Neural progenitor cell (in vitro differentiated cells): ENCODE results near the gene RAB3D.

Experiments used
- EZH2 ChIP-seq: fragments of 200-600 bp; sonication (generic); IDR thresholded peaks from 2 replicates; pipeline ENCODE4 v1.6.1; 2017; ENCODE audit warnings: antibody characterized with exemption, mild to moderate bottlenecking, moderate library complexity
- EZH2phosphoT487 ChIP-seq: fragments of 200-600 bp; sonication (generic); IDR thresholded peaks from 2 replicates; pipeline ENCODE4 v1.6.1; 2017; ENCODE audit warnings: antibody characterized with exemption
- TF ChIP-seq, protein P1 (sequence below): fragments of 200-600 bp; sonication (generic); IDR thresholded peaks from 2 replicates; pipeline ENCODE4 v1.5.1; 2017; ENCODE audit warnings: antibody characterized with exemption, mild to moderate bottlenecking

DNA sequence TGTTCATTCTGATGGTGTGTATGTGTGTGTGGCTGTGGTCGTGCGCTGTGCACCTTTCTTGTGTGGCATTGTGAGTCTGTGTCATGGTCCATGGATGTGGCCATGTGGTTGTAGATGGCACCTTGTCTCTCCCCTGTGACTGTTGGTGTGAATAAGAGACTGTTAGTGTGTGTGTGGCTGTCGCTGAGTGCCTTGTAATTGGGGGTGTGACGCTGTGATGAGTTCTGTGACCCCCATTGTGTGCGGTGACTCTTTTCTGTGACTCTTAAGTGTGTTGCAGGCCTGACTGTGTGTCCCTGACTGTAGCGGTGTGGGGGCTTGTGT is 16.6 kb upstream of the RAB3D start:
- TF ChIP-seq, protein P1, sequence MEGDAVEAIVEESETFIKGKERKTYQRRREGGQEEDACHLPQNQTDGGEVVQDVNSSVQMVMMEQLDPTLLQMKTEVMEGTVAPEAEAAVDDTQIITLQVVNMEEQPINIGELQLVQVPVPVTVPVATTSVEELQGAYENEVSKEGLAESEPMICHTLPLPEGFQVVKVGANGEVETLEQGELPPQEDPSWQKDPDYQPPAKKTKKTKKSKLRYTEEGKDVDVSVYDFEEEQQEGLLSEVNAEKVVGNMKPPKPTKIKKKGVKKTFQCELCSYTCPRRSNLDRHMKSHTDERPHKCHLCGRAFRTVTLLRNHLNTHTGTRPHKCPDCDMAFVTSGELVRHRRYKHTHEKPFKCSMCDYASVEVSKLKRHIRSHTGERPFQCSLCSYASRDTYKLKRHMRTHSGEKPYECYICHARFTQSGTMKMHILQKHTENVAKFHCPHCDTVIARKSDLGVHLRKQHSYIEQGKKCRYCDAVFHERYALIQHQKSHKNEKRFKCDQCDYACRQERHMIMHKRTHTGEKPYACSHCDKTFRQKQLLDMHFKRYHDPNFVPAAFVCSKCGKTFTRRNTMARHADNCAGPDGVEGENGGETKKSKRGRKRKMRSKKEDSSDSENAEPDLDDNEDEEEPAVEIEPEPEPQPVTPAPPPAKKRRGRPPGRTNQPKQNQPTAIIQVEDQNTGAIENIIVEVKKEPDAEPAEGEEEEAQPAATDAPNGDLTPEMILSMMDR = no peak
- TF ChIP-seq EZH2 (no peak), EZH2phosphoT487 (no peak)
